HG02588 (cell line): Measurements from ENCODE around the gene PFDN4.

Experiments used
- ATAC-seq: cut with Tn5 transposase; IDR thresholded peaks from one replicate; pipeline ENCODE4 v1.9.1; 2021; ENCODE audit warnings: mild to moderate bottlenecking, moderate library complexity; ENCODE audit not compliant: unreplicated experiment

PFDN4 gene

GRCh38 chr20:54207743-54208547, at the start of gene PFDN4:
Gene PFDN4 (plus strand): TSS chr20:54208087. CDS start chr20:54208101, 14 bp downstream.
- ATAC-seq, result peak; percentile 97

- ATAC-seq, result no peak
Observed at GRCh38 chr20:54158226-54158625, 49.7 kb upstream of the PFDN4 start.

GRCh38 chr20:54158856-54159418, 49.0 kb upstream of the PFDN4 start:
- no peak for ATAC-seq

GRCh38 chr20:54160065-54161007, 47.6 kb upstream of the PFDN4 start:
- no peak for ATAC-seq

GRCh38 chr20:54161008-54161820, 46.7 kb upstream of the PFDN4 start:
- ATAC-seq, result no peak

- ATAC-seq, result no peak
Observed at GRCh38 chr20:54161821-54162149, 46.1 kb upstream of the PFDN4 start.

- ATAC-seq, result no peak
Observed at GRCh38 chr20:54162378-54163009, 45.4 kb upstream of the PFDN4 start.

- ATAC-seq, result no peak
Observed at GRCh38 chr20:54163402-54163801, 44.5 kb upstream of the PFDN4 start.

- ATAC-seq, result no peak
Observed at GRCh38 chr20:54165014-54165413, 42.9 kb upstream of the PFDN4 start.

- no peak for ATAC-seq
Observed at GRCh38 chr20:54165803-54166202, 42.1 kb upstream of the PFDN4 start.

GRCh38 chr20:54166987-54167662, 40.8 kb upstream of the PFDN4 start:
- ATAC-seq, result no peak

- no peak for ATAC-seq
Observed at GRCh38 chr20:54167909-54168872, 39.7 kb upstream of the PFDN4 start.

- no peak for ATAC-seq
Observed at GRCh38 chr20:54168961-54169862, 38.7 kb upstream of the PFDN4 start.

- ATAC-seq, result no peak
Observed at GRCh38 chr20:54170026-54170471, 37.8 kb upstream of the PFDN4 start.

- no peak for ATAC-seq
Observed at GRCh38 chr20:54170963-54171362, 36.9 kb upstream of the PFDN4 start.

- ATAC-seq, result no peak
Observed at GRCh38 chr20:54172532-54172855, 35.4 kb upstream of the PFDN4 start.

- no peak for ATAC-seq
Observed at GRCh38 chr20:54172856-54173652, 34.8 kb upstream of the PFDN4 start.
